HCT116 (cell line): ENCODE measurements around the gene TCAP. TPM values are rescaled to one million over a fixed set of nuclear protein-coding genes. Genes with fewer than 3 reads are reported as not detected.

Experiments used
- ATAC-seq: fragments of 200-7000 bp; cut with Tn5 transposase; 2 replicates; pipeline ENCODE4 v1.9.1; 2020; ENCODE audit warnings: mild to moderate bottlenecking, moderate library complexity
- BruUV-seq: library from RNA; stranded (reverse); fragments of 400-500 nt; replicated peaks from 2 replicates; lab custom pipeline; 2021; lab: Mats Ljungman, UMichigan
- CTCF ChIA-PET: fragments of 300-600 bp; sonication (Branson Sonifier 250); formaldehyde crosslinking; loops from one replicate; lab custom pipeline; 2021; ENCODE audit warnings: antibody characterized with exemption; lab: Charles Lee
- POLR2A ChIA-PET: fragments of 300-600, 350-600 bp; sonication (Branson Sonifier 250); formaldehyde crosslinking; loops from one replicate; lab custom pipeline; 2021; ENCODE audit warnings: antibody characterized with exemption; lab: Charles Lee
- RAD21 ChIA-PET, 2 experiments: fragments of 300-600 bp; sonication (Branson Sonifier 250); formaldehyde crosslinking; loops; one replicate each; lab custom pipeline; 2023; ENCODE audit warnings: low total read pairs in 2 of 2; ENCODE audit not compliant: uncharacterized antibody in 2 of 2, unreplicated experiment in 2 of 2, low non-redundant PET in 1 of 2; lab: Charles Lee
- DNase-seq: peaks from one replicate; pipeline ENCODE4 v3.0.0-alpha.2; 2010; ENCODE audit warnings: low read depth, low spot score
- H2AFZ ChIP-seq: fragments of 200-600 bp; shearing (Covaris generic), sonication (generic); 2 replicates; pipeline ENCODE4 v1.6.1; 2017; ENCODE audit warnings: low read depth, mixed run types, mixed read lengths, antibody characterized with exemption, low read length; ENCODE audit not compliant: poor library complexity, severe bottlenecking
- H3K27ac ChIP-seq: 2 replicates; pipeline ENCODE4 v1.5.1; 2012; ENCODE audit warnings: low read depth, low read length
- H3K27me3 ChIP-seq: fragments of 200-600 bp; sonication (generic); 2 replicates; pipeline ENCODE4 v1.6.1; 2016; ENCODE audit warnings: mixed run types, low read length, mixed read lengths; ENCODE audit not compliant: insufficient read depth
- H3K36me3 ChIP-seq, 2 experiments: fragments of 200-500 bp in 1 of 2; fragments of 200-600 bp in 1 of 2; sonication (Bioruptor generic) in 1 of 2; sonication (generic) in 1 of 2; 2 replicates each; pipeline versions ENCODE4 v1.5.1 to v1.6.1; 2014 to 2016; ENCODE audit warnings: low read length in 2 of 2, inconsistent platforms in 1 of 2, mixed read lengths in 1 of 2, mixed run types in 1 of 2; ENCODE audit not compliant: insufficient read depth in 2 of 2, control insufficient read depth in 1 of 2
- H3K4me1 ChIP-seq, 2 experiments: fragments of 200-600 bp in 1 of 2; sonication (generic) in 1 of 2; 2 replicates each; pipeline versions ENCODE4 v1.5.1 to v1.6.1; 2012 to 2017; ENCODE audit warnings: low read length in 2 of 2, inconsistent platforms in 1 of 2, mild to moderate bottlenecking in 1 of 2, mixed read lengths in 1 of 2, mixed run types in 1 of 2, moderate library complexity in 1 of 2; ENCODE audit not compliant: insufficient read depth in 2 of 2, control insufficient read depth in 1 of 2
- H3K4me2 ChIP-seq: fragments of 200-600 bp; sonication (generic); 2 replicates; pipeline ENCODE4 v1.6.1; 2017; ENCODE audit warnings: mixed run types, low read length, mixed read lengths
- H3K4me3 ChIP-seq, 2 experiments: fragments of 200-600 bp in 1 of 2; sonication (generic) in 1 of 2; replicated peaks in 1 of 2; 2 replicates each; pipeline ENCODE4 v1.5.1; 2011 to 2016; ENCODE audit warnings: low read length in 2 of 2, control low read depth in 1 of 2, low read depth in 1 of 2, mild to moderate bottlenecking in 1 of 2, mixed read lengths in 1 of 2, mixed run types in 1 of 2
- H3K79me2 ChIP-seq: fragments of 200-600 bp; sonication (generic); 2 replicates; pipeline ENCODE4 v1.6.1; 2017; ENCODE audit warnings: mild to moderate bottlenecking, mixed run types, low read length, moderate library complexity, mixed read lengths; ENCODE audit not compliant: insufficient read depth
- H3K9ac ChIP-seq: fragments of 200-600 bp; sonication (generic); 2 replicates; pipeline ENCODE4 v1.6.1; 2016; ENCODE audit warnings: low read length, mixed read lengths
- H3K9me2 ChIP-seq: fragments of 200-600 bp; sonication (generic), shearing (Covaris generic); 2 replicates; pipeline ENCODE4 v1.6.1; 2017; ENCODE audit warnings: mixed run types, mild to moderate bottlenecking, moderate library complexity; ENCODE audit not compliant: insufficient read depth
- H3K9me3 ChIP-seq, 2 experiments: fragments of 200-500 bp in 1 of 2; fragments of 200-600 bp in 1 of 2; sonication (Bioruptor generic) in 1 of 2; sonication (generic) in 1 of 2; 2 replicates each; pipeline ENCODE4 v1.6.1; 2014 to 2017; ENCODE audit warnings: low read length in 2 of 2, mixed read lengths in 2 of 2, inconsistent platforms in 1 of 2, low read depth in 1 of 2, mild to moderate bottlenecking in 1 of 2, mixed run types in 1 of 2, moderate library complexity in 1 of 2; ENCODE audit not compliant: control insufficient read depth in 1 of 2, insufficient read depth in 1 of 2
- H4K20me1 ChIP-seq: fragments of 200-600 bp; sonication (generic), shearing (Covaris generic); 2 replicates; pipeline ENCODE4 v1.6.1; 2017; ENCODE audit warnings: mixed run types, mild to moderate bottlenecking, moderate library complexity; ENCODE audit not compliant: insufficient read depth
- CBX3 ChIP-seq: IDR thresholded peaks from 2 replicates; pipeline ENCODE4 v1.6.1; 2012; ENCODE audit warnings: low read depth
- EGR1 ChIP-seq: IDR thresholded peaks from 2 replicates; pipeline ENCODE4 v1.6.1; 2012; ENCODE audit warnings: low read depth
- ELF1 ChIP-seq: IDR thresholded peaks from 2 replicates; pipeline ENCODE4 v1.6.1; 2012; ENCODE audit warnings: low read depth, borderline replicate concordance
- FOSL1 ChIP-seq: IDR thresholded peaks from 2 replicates; pipeline ENCODE4 v1.6.1; 2012; ENCODE audit warnings: low read depth
- JUND ChIP-seq: IDR thresholded peaks from 2 replicates; pipeline ENCODE4 v1.6.1; 2012
- POLR2AphosphoS5 ChIP-seq: IDR thresholded peaks from 2 replicates; pipeline ENCODE4 v1.6.1; 2011; ENCODE audit warnings: mild to moderate bottlenecking, low read depth, low read length, moderate library complexity
- SIN3A ChIP-seq: IDR thresholded peaks from 2 replicates; pipeline ENCODE4 v1.6.1; 2012; ENCODE audit warnings: low read depth
- SP1 ChIP-seq: IDR thresholded peaks from 2 replicates; pipeline ENCODE4 v1.6.1; 2012; ENCODE audit warnings: low read depth
- SRF ChIP-seq: IDR thresholded peaks from 2 replicates; pipeline ENCODE4 v1.6.1; 2012; ENCODE audit warnings: low read depth
- YY1 ChIP-seq: IDR thresholded peaks from 2 replicates; pipeline ENCODE4 v1.6.1; 2011; ENCODE audit warnings: low read length, low read depth, moderate library complexity, mild to moderate bottlenecking; ENCODE audit not compliant: insufficient replicate concordance; ENCODE audit errors: extremely low read depth
- intact Hi-C: fragments of 100-400 bp; cut with micrococcal nuclease; formaldehyde crosslinking; loops from 2 replicates; pipeline ENCODE4 v1.10.0; 2022
- total RNA-seq: library from RNA; stranded (reverse); gene quantifications from one replicate; pipeline ENCODE4 v1.2.1, GENCODE V29; 2021; ENCODE audit not compliant: unreplicated experiment
- TF ChIP-seq, protein P1 (sequence below): IDR thresholded peaks from 2 replicates; pipeline ENCODE4 v1.6.1; 2012; ENCODE audit warnings: low read depth
- TF ChIP-seq, protein P2 (sequence below): IDR thresholded peaks from 2 replicates; pipeline ENCODE4 v1.6.1; 2012
- TF ChIP-seq, protein P3 (sequence below): IDR thresholded peaks from 2 replicates; pipeline ENCODE4 v1.6.1; 2012

Gene TCAP
- total RNA-seq, 1 experiment from 2014 or later = 1.5 TPM

DNA sequence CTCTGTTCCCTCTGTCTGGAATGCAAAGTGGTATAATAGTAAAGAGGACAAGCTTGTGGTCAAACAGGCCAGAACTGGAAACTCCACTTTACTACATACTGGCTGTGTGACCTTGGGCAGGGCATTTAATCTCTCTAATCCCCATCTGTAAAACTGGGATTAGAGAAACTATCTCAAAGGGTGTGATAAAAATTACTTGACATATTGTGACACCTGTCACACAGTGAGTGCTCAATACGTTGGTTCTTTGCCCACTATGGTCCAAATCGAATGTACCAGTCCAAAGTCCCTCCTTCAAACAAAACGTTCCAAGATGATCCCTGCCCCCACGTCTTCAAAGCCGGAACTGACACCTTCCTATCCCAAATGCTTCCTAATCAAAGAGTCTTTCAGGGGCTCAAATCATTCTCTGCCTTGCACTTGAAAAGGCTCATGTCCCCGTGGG, 22.0 kb downstream of the TCAP start (continued):
- TF ChIP-seq, protein P1, sequence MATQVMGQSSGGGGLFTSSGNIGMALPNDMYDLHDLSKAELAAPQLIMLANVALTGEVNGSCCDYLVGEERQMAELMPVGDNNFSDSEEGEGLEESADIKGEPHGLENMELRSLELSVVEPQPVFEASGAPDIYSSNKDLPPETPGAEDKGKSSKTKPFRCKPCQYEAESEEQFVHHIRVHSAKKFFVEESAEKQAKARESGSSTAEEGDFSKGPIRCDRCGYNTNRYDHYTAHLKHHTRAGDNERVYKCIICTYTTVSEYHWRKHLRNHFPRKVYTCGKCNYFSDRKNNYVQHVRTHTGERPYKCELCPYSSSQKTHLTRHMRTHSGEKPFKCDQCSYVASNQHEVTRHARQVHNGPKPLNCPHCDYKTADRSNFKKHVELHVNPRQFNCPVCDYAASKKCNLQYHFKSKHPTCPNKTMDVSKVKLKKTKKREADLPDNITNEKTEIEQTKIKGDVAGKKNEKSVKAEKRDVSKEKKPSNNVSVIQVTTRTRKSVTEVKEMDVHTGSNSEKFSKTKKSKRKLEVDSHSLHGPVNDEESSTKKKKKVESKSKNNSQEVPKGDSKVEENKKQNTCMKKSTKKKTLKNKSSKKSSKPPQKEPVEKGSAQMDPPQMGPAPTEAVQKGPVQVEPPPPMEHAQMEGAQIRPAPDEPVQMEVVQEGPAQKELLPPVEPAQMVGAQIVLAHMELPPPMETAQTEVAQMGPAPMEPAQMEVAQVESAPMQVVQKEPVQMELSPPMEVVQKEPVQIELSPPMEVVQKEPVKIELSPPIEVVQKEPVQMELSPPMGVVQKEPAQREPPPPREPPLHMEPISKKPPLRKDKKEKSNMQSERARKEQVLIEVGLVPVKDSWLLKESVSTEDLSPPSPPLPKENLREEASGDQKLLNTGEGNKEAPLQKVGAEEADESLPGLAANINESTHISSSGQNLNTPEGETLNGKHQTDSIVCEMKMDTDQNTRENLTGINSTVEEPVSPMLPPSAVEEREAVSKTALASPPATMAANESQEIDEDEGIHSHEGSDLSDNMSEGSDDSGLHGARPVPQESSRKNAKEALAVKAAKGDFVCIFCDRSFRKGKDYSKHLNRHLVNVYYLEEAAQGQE = no peak

DNA sequence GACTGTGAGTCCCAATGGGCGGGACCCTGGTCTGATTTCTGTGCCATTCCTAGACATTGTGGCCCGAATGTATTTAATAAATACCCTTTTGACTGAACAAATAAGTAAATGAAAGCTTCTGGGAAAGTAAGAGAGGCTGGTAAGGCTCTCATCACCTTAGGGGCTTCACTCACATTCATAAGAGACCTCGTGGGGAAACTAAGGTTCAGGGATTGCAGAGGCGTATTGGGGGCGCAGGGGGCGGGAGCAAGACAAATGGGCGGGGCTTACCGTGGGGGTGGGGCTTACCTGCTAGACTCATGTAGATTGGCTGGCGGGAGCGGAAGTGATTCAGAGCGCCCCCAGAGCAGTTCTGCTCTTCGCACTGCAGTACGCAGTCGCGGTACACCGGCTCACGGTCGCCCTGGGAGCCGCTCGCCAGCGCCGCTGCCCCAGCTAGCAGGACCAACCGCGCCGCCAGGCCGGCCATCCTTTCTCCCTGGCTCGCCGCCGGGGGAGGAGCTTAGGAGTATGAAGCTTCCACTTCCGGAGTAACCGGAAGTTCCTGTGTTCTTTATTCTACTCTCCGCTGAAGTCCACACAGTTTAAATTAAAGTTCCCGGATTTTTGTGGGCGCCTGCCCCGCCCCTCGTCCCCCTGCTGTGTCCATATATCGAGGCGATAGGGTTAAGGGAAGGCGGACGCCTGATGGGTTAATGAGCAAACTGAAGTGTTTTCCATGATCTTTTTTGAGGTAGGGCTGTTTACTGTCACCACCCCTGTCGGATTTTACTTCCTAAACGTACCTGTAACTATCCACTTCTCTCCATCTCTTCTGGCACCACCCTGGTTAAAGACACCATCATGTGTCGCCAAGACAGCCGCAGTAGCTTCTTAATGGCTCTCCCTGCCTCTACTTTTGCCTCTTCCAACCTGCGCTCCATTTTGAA, 22.7 kb downstream of the TCAP start, which contains the start of gene PGAP3:
TSS of gene PGAP3 (minus strand) at position 512 of the 929 bp plus-strand sequence. CDS start at position 469, 43 bp downstream.
- H3K36me3 ChIP-seq = no peaks in the 10 kb centered on the region
- peaks cover 10 to 19% of the 10 kb centered on the region in 2 experiments; a peak in 3 of 4 replicates for H3K4me1 ChIP-seq
- peak within 1 kb of the TSS; percentile 84 to 89 for H3K4me3 ChIP-seq
- H3K79me2 ChIP-seq = no peaks in the 10 kb centered on the region
- peak within 1 kb of the TSS; percentile 95 for H3K27ac ChIP-seq
- DNase-seq = peak; percentile 91
- H3K27me3 ChIP-seq = no peaks in the 10 kb centered on the region
- peak within 1 kb of the TSS; percentile 77 for H3K9ac ChIP-seq
- CTCF ChIA-PET = interaction anchor here (0.6 to 2.4 kb wide), 10 partner anchors 9 to 705 kb away, joined by 3 to 9 read pairs (median 4); partner anchors contain the start of gene MIEN1
- peak; percentile 95 for ATAC-seq
- RAD21 ChIA-PET = interaction anchor here in 1 of 2 experiments (1.1 kb wide), 1 partner anchor 42 kb away, joined by 3 read pairs; the partner anchor contains the start of gene MIEN1
- peak within 1 kb of the TSS; percentile 91 for H3K4me2 ChIP-seq
- H4K20me1 ChIP-seq = no peaks in the 10 kb centered on the region
- no peaks in the 10 kb centered on the region for H3K9me3 ChIP-seq
- H2AFZ ChIP-seq = peak within 1 kb of the TSS; percentile 49
- no peaks in the 10 kb centered on the region for H3K9me2 ChIP-seq
- intact Hi-C loops = no loop called here
- TF ChIP-seq POLR2AphosphoS5 = peak; percentile 91
- TF ChIP-seq EGR1 = peak; percentile 65; the same call in 1 of the 2 replicates
- TF ChIP-seq JUND = no peak
- no peak for TF ChIP-seq FOSL1
- TF ChIP-seq, protein P2, sequence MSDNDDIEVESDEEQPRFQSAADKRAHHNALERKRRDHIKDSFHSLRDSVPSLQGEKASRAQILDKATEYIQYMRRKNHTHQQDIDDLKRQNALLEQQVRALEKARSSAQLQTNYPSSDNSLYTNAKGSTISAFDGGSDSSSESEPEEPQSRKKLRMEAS = peak; percentile 24; the same call in 1 of the 2 replicates
- peak; percentile 62; the same call in 1 of the 2 replicates for TF ChIP-seq SIN3A
- TF ChIP-seq, protein P3, sequence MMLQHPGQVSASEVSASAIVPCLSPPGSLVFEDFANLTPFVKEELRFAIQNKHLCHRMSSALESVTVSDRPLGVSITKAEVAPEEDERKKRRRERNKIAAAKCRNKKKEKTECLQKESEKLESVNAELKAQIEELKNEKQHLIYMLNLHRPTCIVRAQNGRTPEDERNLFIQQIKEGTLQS = no peak
- TF ChIP-seq SRF = peak; percentile 47; the same call in 1 of the 2 replicates
- TF ChIP-seq YY1 = peak; percentile 23
- TF ChIP-seq SP1 = peak; percentile 51
- 0 out of 2 replicates have a peak, but pooled peaks have one; percentile 39 for TF ChIP-seq CBX3
- TF ChIP-seq ELF1 = peak; percentile 89
- TF ChIP-seq, all 23 proteins: peak for 9
- no TSS peak for BruUV-seq
- POLR2A ChIA-PET = interaction anchor here (0.9 to 2.1 kb wide), 4 partner anchors 10 to 41 kb away, joined by 3 to 16 read pairs (median 6); partner anchors contain the start of genes ERBB2 and MIEN1
